Measurements from ENCODE around the gene SLC25A27.
"Not testable (repeated sequence)": the region's sequence is repeated elsewhere in the genome, so short reads cannot be mapped to it uniquely, and the experiment has no call there.

DNA sequence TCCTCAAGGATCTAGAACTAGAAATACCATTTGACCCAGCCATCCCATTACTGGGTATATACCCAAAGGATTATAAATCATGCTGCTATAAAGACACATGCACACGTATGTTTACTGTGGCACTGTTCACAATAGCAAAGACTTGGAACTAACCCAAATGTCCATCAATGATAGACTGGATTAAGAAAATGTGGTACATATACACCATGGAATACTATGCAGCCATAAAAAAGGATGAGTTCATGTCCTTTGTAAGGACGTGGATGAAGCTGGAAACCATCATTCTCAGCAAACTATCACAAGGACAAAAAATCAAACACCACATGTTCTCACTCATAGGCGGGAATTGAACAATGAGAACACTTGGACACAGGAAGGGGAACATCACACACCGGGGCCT lies 4.7 kb upstream of the SLC25A27 start:
- not testable (repeated sequence) for TF ChIP-seq CTCF (conservative IDR thresholded peaks at IDR 0.05; ENCODE audit: low read length); EZH2phosphoT487 (IDR thresholded peaks at IDR 0.05; ENCODE audit: borderline replicate concordance, low read depth, low read length)

All from OCI-LY7 (cell line).